Lower leg skin (tissue), 4 donors: ENCODE measurements around the gene MAPK10. TPM values are rescaled to one million over a fixed set of nuclear protein-coding genes. Genes with fewer than 3 reads are reported as not detected.

Source experiments
- DNase-seq, 2 donors: peaks; one replicate each; pipeline ENCODE4 v3.0.0-alpha.2; 2019; ENCODE audit warnings: low spot score in 2 of 2
- H3K4me3 ChIP-seq: fragments of 200-600 bp; sonication (generic); 2 replicates; pipeline ENCODE4 v1.5.1; 2017; ENCODE audit warnings: mild to moderate bottlenecking, low read depth; ENCODE audit not compliant: poor library complexity, severe bottlenecking
- CTCF ChIP-seq, 3 donors: fragments of 450-650 bp; IDR thresholded peaks; one replicate each; pipeline ENCODE4 v1.5.1; 2016; ENCODE audit warnings: antibody characterized with exemption in 3 of 3, mild to moderate bottlenecking in 3 of 3, moderate library complexity in 2 of 3
- POLR2A ChIP-seq, 2 donors: fragments of 450-650 bp; IDR thresholded peaks; one replicate each; pipeline ENCODE4 v1.6.1; 2016 to 2017; ENCODE audit warnings: antibody characterized with exemption in 2 of 2, mild to moderate bottlenecking in 1 of 2, moderate library complexity in 1 of 2
- WGBS, 2 donors: methylation state at CpG; one replicate each; pipeline ENCODE4 v1.1.5; 2018; 5-methylcytosine and 5-hydroxymethylcytosine counted together
- intact Hi-C: fragments of 100-400 bp; cut with DNase I; formaldehyde crosslinking; loops from one replicate; pipeline ENCODE4 v1.15.0; 2023; ENCODE audit warnings: low total_unique reads
- total RNA-seq, 4 donors: library from RNA; depleted of rRNA; stranded (reverse); fragments of >200 nt; gene quantifications; one replicate each; pipeline ENCODE4 v1.1.0, GENCODE V29; 2016

MAPK10 gene
- total RNA-seq, 4 donors from 2014 or later = 1.7 to 3.2 (median 2.8) TPM

- intact Hi-C loops = no loop called here
- 64 to 73% methylated on average over 1 of the region's 1 CpG for WGBS, 2 donors
- no peak for DNase-seq
- no peak overlapping the region for H3K4me3 ChIP-seq
- no peak for TF ChIP-seq CTCF (IDR thresholded peaks at IDR 0.05)
- no peak for TF ChIP-seq POLR2A (IDR thresholded peaks at IDR 0.05)
Measured at GRCh38 chr4:85963231-85963630, 396.6 kb downstream of the MAPK10 start.

GRCh38 chr4:85961887-85962286 lies 398.0 kb downstream of the MAPK10 start:
- 68 to 81% methylated on average over 4 of the region's 4 CpGs for WGBS, 2 donors
- intact Hi-C loops = no loop called here
- no peak for TF ChIP-seq CTCF (IDR thresholded peaks at IDR 0.05)
- no peak for TF ChIP-seq POLR2A (IDR thresholded peaks at IDR 0.05)
- DNase-seq = no peak
- no peak overlapping the region for H3K4me3 ChIP-seq

- WGBS, 2 donors = 94 to 97% methylated on average over 17 of the region's 17 CpGs
- TF ChIP-seq CTCF (IDR thresholded peaks at IDR 0.05) (no peak), POLR2A (IDR thresholded peaks at IDR 0.05) (no peak)
- intact Hi-C loops = no loop called here
- no peak overlapping the region for H3K4me3 ChIP-seq
- no peak for DNase-seq
Measured at GRCh38 chr4:85956293-85956945, 403.4 kb downstream of the MAPK10 start.

GRCh38 chr4:85955620-85956292 lies 404.1 kb downstream of the MAPK10 start:
- no peak for DNase-seq
- TF ChIP-seq POLR2A (IDR thresholded peaks at IDR 0.05) (no peak), CTCF (IDR thresholded peaks at IDR 0.05) (no peak)
- no peak overlapping the region for H3K4me3 ChIP-seq
- intact Hi-C loops = no loop called here

- no peak for TF ChIP-seq POLR2A (IDR thresholded peaks at IDR 0.05)
- no peak for TF ChIP-seq CTCF (IDR thresholded peaks at IDR 0.05)
- WGBS, 2 donors = 80 to 81% methylated on average over 3 of the region's 3 CpGs
- no peak for DNase-seq
- intact Hi-C loops = no loop called here
- no peak overlapping the region for H3K4me3 ChIP-seq
Measured at GRCh38 chr4:85953651-85954018, 406.2 kb downstream of the MAPK10 start.
